DMS79 (cell line): Measurements from ENCODE around the gene ATG10.
"Not testable (repeated sequence)": the region's sequence is repeated elsewhere in the genome, so short reads cannot be mapped to it uniquely, and the experiment has no call there.

Experiments
- DNase-seq: peaks from one replicate; lab custom pipeline; 2025; lab: John Stamatoyannopoulos, UW

The ATG10 gene

GRCh38 chr5:81982172-81982685 is 10.4 kb downstream of the ATG10 start:
- DNase-seq = not testable (repeated sequence)

GRCh38 chr5:81983148-81983547 is 11.3 kb downstream of the ATG10 start:
- not testable (repeated sequence) for DNase-seq

- DNase-seq = not testable (repeated sequence)
These were observed 11.7 kb downstream of the ATG10 start for GRCh38 chr5:81983563-81983962.

GRCh38 chr5:81986126-81986525 is 14.3 kb downstream of the ATG10 start:
- no peak for DNase-seq

GRCh38 chr5:81989204-81989603 is 17.4 kb downstream of the ATG10 start:
- DNase-seq = no peak

- DNase-seq = no peak
These were observed 22.9 kb downstream of the ATG10 start for GRCh38 chr5:81994679-81995078.

- no peak for DNase-seq
These were observed 23.6 kb downstream of the ATG10 start for GRCh38 chr5:81995407-81995806.

GRCh38 chr5:82004511-82004910 is 32.7 kb downstream of the ATG10 start:
- no peak for DNase-seq

GRCh38 chr5:82009869-82010268 is 38.0 kb downstream of the ATG10 start:
- not testable (repeated sequence) for DNase-seq

- no peak for DNase-seq
These were observed 38.9 kb downstream of the ATG10 start for GRCh38 chr5:82010696-82011095.

- no peak for DNase-seq
These were observed 39.9 kb downstream of the ATG10 start for GRCh38 chr5:82011761-82012160.

GRCh38 chr5:82014644-82015043 is 42.8 kb downstream of the ATG10 start:
- DNase-seq = not testable (repeated sequence)

- no peak for DNase-seq
These were observed 46.6 kb downstream of the ATG10 start for GRCh38 chr5:82018462-82018861.

- DNase-seq = no peak
These were observed 47.7 kb downstream of the ATG10 start for GRCh38 chr5:82019342-82020138.

- no peak for DNase-seq
These were observed 50.7 kb downstream of the ATG10 start for GRCh38 chr5:82022499-82022898.

- DNase-seq = no peak
These were observed 51.8 kb downstream of the ATG10 start for GRCh38 chr5:82023644-82024043.

- DNase-seq = no peak
These were observed 59.6 kb downstream of the ATG10 start for GRCh38 chr5:82031220-82032119.

GRCh38 chr5:82042894-82043293 is 71.1 kb downstream of the ATG10 start:
- not testable (repeated sequence) for DNase-seq

- no peak for DNase-seq
These were observed 72.2 kb downstream of the ATG10 start for GRCh38 chr5:82044010-82044409.

GRCh38 chr5:82045554-82046275 is 73.9 kb downstream of the ATG10 start:
- no peak for DNase-seq

- DNase-seq = no peak
These were observed 74.4 kb downstream of the ATG10 start for GRCh38 chr5:82046276-82046647.

- no peak for DNase-seq
These were observed 79.1 kb downstream of the ATG10 start for GRCh38 chr5:82050955-82051354.
